A549 (cell line): ENCODE data around the gene ATG13.

ENCODE experiments used
- ELK1 ChIP-seq: fragments of 150-350 bp; IDR thresholded peaks from 2 replicates; pipeline ENCODE4 v1.6.1; 2014; ENCODE audit warnings: low read depth, mild to moderate bottlenecking, low read length
- PBX3 ChIP-seq: IDR thresholded peaks from 2 replicates; pipeline ENCODE4 v1.6.1; 2012

- TF ChIP-seq PBX3 (no peak), ELK1 (no peak)
Measured at GRCh38 chr11:46692450-46692849, 75.1 kb downstream of the ATG13 start.
